DND-41 (cell line): ENCODE measurements around the gene FMN1.

Experiments
- EZH2 ChIP-seq: IDR thresholded peaks from 3 replicates; pipeline ENCODE4 v1.6.1; 2012; ENCODE audit warnings: borderline replicate concordance, low read depth, mild to moderate bottlenecking, moderate library complexity, low read length, inconsistent platforms; ENCODE audit not compliant: severe bottlenecking
- TF ChIP-seq, protein P1 (sequence below): IDR thresholded peaks from 2 replicates; pipeline ENCODE4 v1.5.1; 2012; ENCODE audit warnings: borderline replicate concordance, low read length, moderate library complexity, mild to moderate bottlenecking; ENCODE audit not compliant: poor library complexity, severe bottlenecking; ENCODE audit errors: extremely low read depth

DNA sequence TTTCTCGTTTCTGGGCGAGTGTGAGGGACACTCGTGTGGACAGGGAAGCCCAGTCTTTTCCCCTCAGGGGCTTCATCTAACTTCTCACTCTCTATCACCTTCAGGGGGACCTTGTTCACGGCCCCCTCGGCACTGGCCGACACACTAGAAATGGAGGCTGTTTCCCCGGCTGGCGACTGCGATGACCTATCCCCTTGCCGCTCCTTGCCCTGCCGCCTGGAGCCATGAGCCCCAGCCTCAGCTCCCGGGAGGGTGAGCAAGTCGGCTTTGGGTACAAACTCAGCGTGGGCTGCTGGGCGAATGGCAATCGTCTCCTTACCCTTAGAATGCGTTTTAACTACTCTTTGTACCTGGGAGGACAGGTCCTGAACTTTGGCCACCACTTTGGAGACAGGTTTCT lies 41.0 kb downstream of the FMN1 start:
- TF ChIP-seq, protein P1, sequence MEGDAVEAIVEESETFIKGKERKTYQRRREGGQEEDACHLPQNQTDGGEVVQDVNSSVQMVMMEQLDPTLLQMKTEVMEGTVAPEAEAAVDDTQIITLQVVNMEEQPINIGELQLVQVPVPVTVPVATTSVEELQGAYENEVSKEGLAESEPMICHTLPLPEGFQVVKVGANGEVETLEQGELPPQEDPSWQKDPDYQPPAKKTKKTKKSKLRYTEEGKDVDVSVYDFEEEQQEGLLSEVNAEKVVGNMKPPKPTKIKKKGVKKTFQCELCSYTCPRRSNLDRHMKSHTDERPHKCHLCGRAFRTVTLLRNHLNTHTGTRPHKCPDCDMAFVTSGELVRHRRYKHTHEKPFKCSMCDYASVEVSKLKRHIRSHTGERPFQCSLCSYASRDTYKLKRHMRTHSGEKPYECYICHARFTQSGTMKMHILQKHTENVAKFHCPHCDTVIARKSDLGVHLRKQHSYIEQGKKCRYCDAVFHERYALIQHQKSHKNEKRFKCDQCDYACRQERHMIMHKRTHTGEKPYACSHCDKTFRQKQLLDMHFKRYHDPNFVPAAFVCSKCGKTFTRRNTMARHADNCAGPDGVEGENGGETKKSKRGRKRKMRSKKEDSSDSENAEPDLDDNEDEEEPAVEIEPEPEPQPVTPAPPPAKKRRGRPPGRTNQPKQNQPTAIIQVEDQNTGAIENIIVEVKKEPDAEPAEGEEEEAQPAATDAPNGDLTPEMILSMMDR = no peak
- TF ChIP-seq EZH2 = no peak
